Measurements from ENCODE around the gene POLR2J. TPM values are rescaled to one million over a fixed set of nuclear protein-coding genes. Genes with fewer than 3 reads are reported as not detected.

POLR2J gene
- total and polyA plus RNA-seq, 10 of the 15 experiments (the other 5 are each of a cell fraction or from before 2014, with no cell fraction given), result 16.4 to 119 (median 77.4) TPM

- TF ChIP-seq ATF2 (IDR thresholded peaks at IDR 0.05; ENCODE audit: low read length) (no peak), ZBTB40 (IDR thresholded peaks at IDR 0.05; ENCODE audit: borderline replicate concordance) (0 out of 2 replicates have a peak, but pooled peaks have one; percentile 38), HDAC6 (IDR thresholded peaks at IDR 0.05; ENCODE audit: unreplicated experiment) (no peak), SREBF2 (IDR thresholded peaks at IDR 0.05; ENCODE audit: low read length) (no peak), HSF1 (IDR thresholded peaks at IDR 0.05; ENCODE audit: low read depth, low read length) (no peak), RCOR1 (conservative IDR thresholded peaks at IDR 0.05; ENCODE audit: low read depth, low read length) (no peak), IKZF1 (conservative IDR thresholded peaks at IDR 0.05) (peak; percentile 63), JUND (IDR thresholded peaks at IDR 0.05; ENCODE audit: low read depth, low read length) (no peak), BACH1 (IDR thresholded peaks at IDR 0.05; ENCODE audit: borderline replicate concordance) (peak; percentile 32; the same call in 1 of the 2 replicates), ZBTB11 (CRISPR knock-in tag; IDR thresholded peaks at IDR 0.05) (no peak), CTCF (IDR thresholded peaks at IDR 0.05 in 2 of 3, conservative IDR thresholded peaks at IDR 0.05 in 1 of 3; ENCODE audit: control insufficient read depth in 2 of 3, extremely low read depth in 1 of 3, insufficient read depth in 1 of 3, low read depth in 3 of 3, low read length in 3 of 3) (0 out of 6 replicates have a peak, but pooled peaks of 1 of the 3 experiments have one; percentile 2)
Measured at GRCh38 chr7:102433219-102434038, 45.3 kb downstream of the POLR2J start, which contains the start of gene ORAI2 (continued).
